ENCODE measurements around the gene RUFY2. TPM values are rescaled to one million over a fixed set of nuclear protein-coding genes. Genes with fewer than 3 reads are reported as not detected.
"Not testable (repeated sequence)": the region's sequence is repeated elsewhere in the genome, so short reads cannot be mapped to it uniquely, and the experiment has no call there.

RUFY2 gene
- total RNA-seq, 4 donors from 2014 or later = 18.0 to 49.6 (median 23.5) TPM

GRCh38 chr10:68332259-68333057, 74.6 kb downstream of the RUFY2 start, which contains the start of gene PBLD:
Gene PBLD, minus strand, starts transcription at chr10:68332928. Its CDS starts 26,084 bp downstream, at chr10:68306844.
- peak within 1 kb of the TSS; percentile 96 for H3K4me3 ChIP-seq (ENCODE audit: low read depth, poor library complexity, severe bottlenecking)
- TF ChIP-seq POLR2A (IDR thresholded peaks at IDR 0.05) = peak in 1 of 2 donors; percentile 41
- TF ChIP-seq CTCF (IDR thresholded peaks at IDR 0.05) = no peak
- intact Hi-C loops (cut with DNase I; ENCODE audit: low total_unique reads) = no loop called here
- DNase-seq (ENCODE audit: low spot score in 2 of 2) = peak; percentile 71 to 92
- WGBS, 2 donors = 0 to 1% methylated on average over 47 to 51 of the region's 51 CpGs

GRCh38 chr10:68331455-68332258, 75.4 kb downstream of the RUFY2 start, which contains the start of gene HNRNPH3:
Gene HNRNPH3, plus strand, starts transcription at chr10:68332064. Its CDS starts 5,158 bp downstream, at chr10:68337222.
- peak; percentile 97 to 100 for DNase-seq (ENCODE audit: low spot score in 2 of 2)
- WGBS, 2 donors = 0 to 1% methylated on average over 43 to 65 of the region's 73 CpGs
- intact Hi-C loops (cut with DNase I; ENCODE audit: low total_unique reads) = no loop called here
- peak in 1 of 2 donors; percentile 88 for TF ChIP-seq POLR2A (IDR thresholded peaks at IDR 0.05)
- TF ChIP-seq CTCF (IDR thresholded peaks at IDR 0.05) = peak in 1 of 3 donors; percentile 8
- peak within 1 kb of the TSS; percentile 96 for H3K4me3 ChIP-seq (ENCODE audit: low read depth, poor library complexity, severe bottlenecking)

GRCh38 chr10:68330852-68331454, 76.1 kb downstream of the RUFY2 start:
- peak overlapping the region; percentile 57 for H3K4me3 ChIP-seq (ENCODE audit: low read depth, poor library complexity, severe bottlenecking)
- peak in 1 of 2 donors; percentile 84 for DNase-seq (ENCODE audit: low spot score in 2 of 2)
- intact Hi-C loops (cut with DNase I; ENCODE audit: low total_unique reads) = no loop called here
- TF ChIP-seq CTCF (IDR thresholded peaks at IDR 0.05) = no peak
- no peak for TF ChIP-seq POLR2A (IDR thresholded peaks at IDR 0.05)
- 21 to 25% methylated on average over 26 to 29 of the region's 29 CpGs for WGBS, 2 donors

- 86 to 93% methylated on average over 1 of the region's 1 CpG for WGBS, 2 donors
- TF ChIP-seq CTCF (IDR thresholded peaks at IDR 0.05) (no peak), POLR2A (IDR thresholded peaks at IDR 0.05) (no peak)
- H3K4me3 ChIP-seq (ENCODE audit: low read depth, poor library complexity, severe bottlenecking) = no peak overlapping the region
- DNase-seq (ENCODE audit: low spot score in 2 of 2) = no peak
- intact Hi-C loops (cut with DNase I; ENCODE audit: low total_unique reads) = no loop called here
Measured at GRCh38 chr10:68329506-68329861, 77.6 kb downstream of the RUFY2 start.

- no peak overlapping the region for H3K4me3 ChIP-seq (ENCODE audit: low read depth, poor library complexity, severe bottlenecking)
- peak in 1 of 2 donors; percentile 37 for DNase-seq (ENCODE audit: low spot score in 2 of 2)
- TF ChIP-seq CTCF (IDR thresholded peaks at IDR 0.05) = no peak
- TF ChIP-seq POLR2A (IDR thresholded peaks at IDR 0.05) = no peak
- 0 to 2% methylated on average over 4 of the region's 4 CpGs for WGBS, 2 donors
- intact Hi-C loops (cut with DNase I; ENCODE audit: low total_unique reads) = no loop called here
Measured at GRCh38 chr10:68327889-68328786, 78.9 kb downstream of the RUFY2 start.

GRCh38 chr10:68324396-68324795, 82.7 kb downstream of the RUFY2 start:
- intact Hi-C loops (cut with DNase I; ENCODE audit: low total_unique reads); DNase-seq (ENCODE audit: low spot score in 2 of 2); H3K4me3 ChIP-seq (ENCODE audit: low read depth, poor library complexity, severe bottlenecking): not testable (repeated sequence)
- WGBS, 2 donors = 95 to 98% methylated on average over 4 of the region's 4 CpGs

Data from lower leg skin (tissue), 4 donors.